Kidney epithelial cell (primary cell): ENCODE results near the gene ANKH. TPM values are rescaled to one million over a fixed set of nuclear protein-coding genes. Genes with fewer than 3 reads are reported as not detected.

ENCODE experiments used
- DNase-seq: peaks from one replicate; pipeline ENCODE4 v3.0.0-alpha.2; 2010; ENCODE audit warnings: low read depth
- H3K27me3 ChIP-seq: 2 replicates; pipeline ENCODE4 v1.6.0; 2011; ENCODE audit warnings: low read length; ENCODE audit not compliant: control insufficient read depth, insufficient read depth
- H3K36me3 ChIP-seq: 2 replicates; pipeline ENCODE4 v1.5.1; 2011; ENCODE audit warnings: low read length; ENCODE audit not compliant: control insufficient read depth, insufficient read depth
- H3K4me3 ChIP-seq: 2 replicates; pipeline ENCODE4 v1.5.1; 2011; ENCODE audit warnings: low read depth, mild to moderate bottlenecking, control low read depth, low read length
- total RNA-seq: library from RNA; depleted of rRNA; stranded (reverse); fragments of >200 nt; gene quantifications from 2 replicates; pipeline ENCODE4 v1.2.3, GENCODE V29; 2015
- TF ChIP-seq, protein P1 (sequence below): IDR thresholded peaks from 2 replicates; pipeline ENCODE4 v1.5.1; 2011; ENCODE audit warnings: mild to moderate bottlenecking, moderate library complexity, low read length, control low read depth, inconsistent platforms; ENCODE audit not compliant: insufficient read depth, poor library complexity, severe bottlenecking

ANKH gene
- total RNA-seq, 1 donor from 2014 or later, result 15.8 TPM

DNA sequence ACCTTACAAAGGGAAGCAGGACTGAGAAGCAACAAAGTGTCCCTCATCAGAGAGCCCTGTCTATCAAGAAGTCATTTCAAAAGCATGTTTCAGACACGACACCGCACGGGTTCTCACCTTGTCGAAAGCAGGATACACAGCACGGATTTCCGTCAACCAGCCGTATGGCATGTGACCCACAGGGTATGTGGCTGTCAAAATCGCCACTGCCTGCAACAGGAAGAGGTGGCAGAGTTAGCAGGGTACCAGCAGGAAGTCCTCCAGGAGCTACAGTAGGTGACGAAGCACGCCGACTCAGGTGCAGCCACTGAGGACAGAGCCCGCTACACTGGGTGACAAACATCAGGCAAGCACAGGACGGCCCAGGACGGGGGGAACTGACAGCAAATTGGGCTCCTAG is 125.8 kb downstream of the ANKH start:
- H3K36me3 ChIP-seq, result no peaks in the 10 kb centered on the region
- no peak for DNase-seq
- H3K4me3 ChIP-seq, result no peak overlapping the region
- no peaks in the 10 kb centered on the region for H3K27me3 ChIP-seq
- TF ChIP-seq, protein P1, sequence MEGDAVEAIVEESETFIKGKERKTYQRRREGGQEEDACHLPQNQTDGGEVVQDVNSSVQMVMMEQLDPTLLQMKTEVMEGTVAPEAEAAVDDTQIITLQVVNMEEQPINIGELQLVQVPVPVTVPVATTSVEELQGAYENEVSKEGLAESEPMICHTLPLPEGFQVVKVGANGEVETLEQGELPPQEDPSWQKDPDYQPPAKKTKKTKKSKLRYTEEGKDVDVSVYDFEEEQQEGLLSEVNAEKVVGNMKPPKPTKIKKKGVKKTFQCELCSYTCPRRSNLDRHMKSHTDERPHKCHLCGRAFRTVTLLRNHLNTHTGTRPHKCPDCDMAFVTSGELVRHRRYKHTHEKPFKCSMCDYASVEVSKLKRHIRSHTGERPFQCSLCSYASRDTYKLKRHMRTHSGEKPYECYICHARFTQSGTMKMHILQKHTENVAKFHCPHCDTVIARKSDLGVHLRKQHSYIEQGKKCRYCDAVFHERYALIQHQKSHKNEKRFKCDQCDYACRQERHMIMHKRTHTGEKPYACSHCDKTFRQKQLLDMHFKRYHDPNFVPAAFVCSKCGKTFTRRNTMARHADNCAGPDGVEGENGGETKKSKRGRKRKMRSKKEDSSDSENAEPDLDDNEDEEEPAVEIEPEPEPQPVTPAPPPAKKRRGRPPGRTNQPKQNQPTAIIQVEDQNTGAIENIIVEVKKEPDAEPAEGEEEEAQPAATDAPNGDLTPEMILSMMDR, result no peak

DNA sequence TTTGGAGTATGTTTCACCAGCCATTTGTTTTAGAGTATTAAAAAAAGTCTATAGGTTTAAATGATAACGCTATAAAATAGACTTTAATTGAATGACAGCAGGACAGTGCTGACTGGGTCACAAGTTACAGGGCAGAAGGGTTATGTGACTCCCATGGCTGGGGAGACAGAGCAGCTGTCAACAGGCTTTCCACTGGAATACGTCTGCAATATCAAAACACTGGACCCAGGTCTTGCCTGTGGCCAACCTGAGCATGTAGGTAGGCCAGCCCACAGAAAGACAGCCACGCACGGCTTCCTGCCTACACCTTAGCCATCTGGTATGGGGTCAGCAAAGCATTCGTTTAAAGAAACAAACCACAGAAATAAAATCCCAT is 126.4 kb downstream of the ANKH start:
- TF ChIP-seq, protein P1, result no peak
- no peaks in the 10 kb centered on the region for H3K36me3 ChIP-seq
- DNase-seq, result no peak
- H3K4me3 ChIP-seq, result no peak overlapping the region
- no peaks in the 10 kb centered on the region for H3K27me3 ChIP-seq

DNA sequence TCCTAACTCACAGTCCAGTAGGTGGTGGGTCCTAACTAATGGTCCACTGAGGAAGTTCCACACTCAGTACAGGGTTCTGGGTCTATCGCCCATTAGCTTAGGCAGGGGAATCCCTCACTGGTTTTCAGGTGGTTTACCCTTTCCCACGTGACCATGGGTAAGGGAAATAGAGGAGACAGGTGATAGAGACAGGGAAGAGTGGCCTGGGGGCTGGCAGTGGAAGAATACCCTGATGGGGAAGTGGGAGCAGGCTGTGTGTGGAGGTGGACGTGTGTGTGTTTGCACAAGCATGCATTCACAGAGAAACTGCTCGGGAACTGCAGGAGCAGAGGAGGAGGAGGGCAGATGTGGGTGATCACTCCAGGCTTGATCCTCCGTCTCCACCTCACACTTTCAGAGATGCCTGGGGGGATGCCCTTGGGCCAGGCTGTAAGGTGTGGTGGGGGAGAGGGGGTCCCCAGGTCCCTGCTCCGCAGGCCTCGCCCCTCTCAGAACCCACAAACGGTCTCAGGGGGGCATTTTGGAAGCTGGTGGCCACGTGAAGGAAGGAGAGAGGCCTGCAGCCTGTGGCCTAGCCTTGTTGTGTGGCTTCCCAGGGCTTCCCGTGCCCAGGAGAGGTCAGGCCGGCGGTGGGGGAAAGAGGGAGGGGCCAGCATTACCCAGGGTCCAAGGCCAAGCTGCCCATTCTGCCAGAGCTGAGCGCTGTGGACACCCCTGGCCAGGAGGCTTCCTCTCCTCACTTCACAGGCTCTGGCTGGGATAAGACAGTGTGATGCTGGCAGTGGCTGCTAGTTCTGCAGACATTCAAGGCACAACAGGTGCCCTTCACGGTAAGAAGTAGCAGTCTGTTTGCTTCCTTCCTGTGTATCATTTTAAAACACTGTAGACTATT is 127.0 kb downstream of the ANKH start:
- Histone ChIP-seq H3K36me3 (no peaks in the 10 kb centered on the region), H3K27me3 (no peaks in the 10 kb centered on the region), H3K4me3 (no peak overlapping the region)
- no peak for DNase-seq
- TF ChIP-seq, protein P1, result no peak

DNA sequence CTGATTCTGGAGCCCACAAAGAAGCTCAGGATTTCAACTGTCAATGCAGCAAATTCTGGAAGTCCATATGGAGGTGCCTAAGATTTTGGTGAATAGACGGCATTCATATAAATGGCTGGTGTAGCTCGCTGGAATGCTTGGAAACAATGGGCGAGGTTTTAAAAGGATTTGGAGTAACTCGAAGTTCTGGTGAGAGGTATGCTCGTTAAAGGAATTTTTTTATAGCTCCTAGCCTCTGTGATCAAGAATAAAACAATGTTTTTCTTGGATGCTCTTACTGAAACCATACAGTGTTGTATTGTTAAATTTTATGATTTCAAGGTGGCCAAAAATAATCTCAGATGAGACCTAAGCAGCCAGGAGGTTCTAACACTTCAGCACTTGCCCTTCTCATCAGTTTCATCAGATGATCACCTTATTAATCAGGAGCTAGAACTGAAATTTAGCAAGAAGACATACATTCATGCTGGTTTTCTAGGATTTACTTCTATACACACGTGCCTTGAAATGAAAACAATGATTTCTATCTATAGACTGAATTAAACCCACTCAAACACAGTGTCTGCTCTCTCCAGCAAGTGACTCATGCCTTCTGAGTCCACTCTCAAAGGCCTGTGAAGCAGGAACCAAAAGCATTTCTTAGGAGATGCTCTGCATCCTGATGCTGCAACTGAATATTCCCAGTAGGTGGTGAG is 127.8 kb downstream of the ANKH start:
- TF ChIP-seq, protein P1, result no peak
- no peak for DNase-seq
- Histone ChIP-seq H3K27me3 (no peaks in the 10 kb centered on the region), H3K36me3 (no peaks in the 10 kb centered on the region), H3K4me3 (no peak overlapping the region)

DNA sequence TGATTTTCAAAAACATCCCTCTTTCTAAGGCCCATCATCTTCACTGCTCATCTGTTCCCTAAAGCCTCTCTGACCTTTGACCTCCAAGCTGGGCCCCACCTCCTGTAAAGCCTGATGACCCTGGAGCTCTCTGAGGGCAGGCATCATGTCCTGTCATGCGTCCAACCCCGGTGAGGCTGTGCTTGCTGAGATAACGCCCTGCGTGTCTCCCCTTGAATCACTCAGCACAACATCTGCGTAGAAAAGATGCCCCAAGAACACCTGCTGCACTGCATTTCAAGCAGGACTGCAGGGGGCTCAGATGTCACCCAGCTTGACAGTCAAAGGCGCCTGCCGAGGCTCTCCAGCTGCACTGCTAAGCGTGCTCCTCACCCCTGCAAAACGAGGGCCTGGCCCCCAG is 129.1 kb downstream of the ANKH start:
- Histone ChIP-seq H3K4me3 (no peak overlapping the region), H3K36me3 (no peaks in the 10 kb centered on the region), H3K27me3 (no peaks in the 10 kb centered on the region)
- no peak for DNase-seq
- TF ChIP-seq, protein P1, result no peak
